GM18502 (cell line): ENCODE results near the gene KIAA1671.

Source experiments
- ATAC-seq: cut with Tn5 transposase; IDR thresholded peaks from one replicate; pipeline ENCODE4 v1.9.1; 2021; ENCODE audit warnings: mild to moderate bottlenecking; ENCODE audit not compliant: unreplicated experiment, poor library complexity

Gene KIAA1671

GRCh38 chr22:25083807-25084200 is 131.3 kb downstream of the KIAA1671 start:
- ATAC-seq: no peak

- no peak for ATAC-seq
Observed at GRCh38 chr22:25084405-25085107, 132.0 kb downstream of the KIAA1671 start.

GRCh38 chr22:25085156-25085555 is 132.6 kb downstream of the KIAA1671 start:
- no peak for ATAC-seq

GRCh38 chr22:25085930-25086901 is 133.7 kb downstream of the KIAA1671 start:
- ATAC-seq: no peak

- no peak for ATAC-seq
Observed at GRCh38 chr22:25086902-25087282, 134.4 kb downstream of the KIAA1671 start.

- no peak for ATAC-seq
Observed at GRCh38 chr22:25090225-25090890, 137.8 kb downstream of the KIAA1671 start.

GRCh38 chr22:25091458-25091857 is 138.9 kb downstream of the KIAA1671 start:
- no peak for ATAC-seq

- ATAC-seq: no peak
Observed at GRCh38 chr22:25092119-25092518, 139.6 kb downstream of the KIAA1671 start.

- ATAC-seq: no peak
Observed at GRCh38 chr22:25094579-25094978, 142.1 kb downstream of the KIAA1671 start.

- no peak for ATAC-seq
Observed at GRCh38 chr22:25095869-25096268, 143.4 kb downstream of the KIAA1671 start.

- ATAC-seq: no peak
Observed at GRCh38 chr22:25096638-25097405, 144.3 kb downstream of the KIAA1671 start.

GRCh38 chr22:25098445-25099081 is 146.0 kb downstream of the KIAA1671 start:
- ATAC-seq: no peak

GRCh38 chr22:25099202-25099601 is 146.7 kb downstream of the KIAA1671 start:
- no peak for ATAC-seq

GRCh38 chr22:25100402-25100801 is 147.9 kb downstream of the KIAA1671 start:
- no peak for ATAC-seq

GRCh38 chr22:25100948-25101347 is 148.4 kb downstream of the KIAA1671 start:
- no peak for ATAC-seq

GRCh38 chr22:25101501-25101900 is 149.0 kb downstream of the KIAA1671 start:
- ATAC-seq: no peak

- no peak for ATAC-seq
Observed at GRCh38 chr22:25101986-25102385, 149.5 kb downstream of the KIAA1671 start.

- no peak for ATAC-seq
Observed at GRCh38 chr22:25102722-25103121, 150.2 kb downstream of the KIAA1671 start.

- no peak for ATAC-seq
Observed at GRCh38 chr22:25104367-25104766, 151.9 kb downstream of the KIAA1671 start.
